ENCODE measurements around the gene PRPS2. TPM values are rescaled to one million over a fixed set of nuclear protein-coding genes. Genes with fewer than 3 reads are reported as not detected.

The PRPS2 gene
- total RNA-seq, 1 donor from 2014 or later: 1.8 TPM

DNA sequence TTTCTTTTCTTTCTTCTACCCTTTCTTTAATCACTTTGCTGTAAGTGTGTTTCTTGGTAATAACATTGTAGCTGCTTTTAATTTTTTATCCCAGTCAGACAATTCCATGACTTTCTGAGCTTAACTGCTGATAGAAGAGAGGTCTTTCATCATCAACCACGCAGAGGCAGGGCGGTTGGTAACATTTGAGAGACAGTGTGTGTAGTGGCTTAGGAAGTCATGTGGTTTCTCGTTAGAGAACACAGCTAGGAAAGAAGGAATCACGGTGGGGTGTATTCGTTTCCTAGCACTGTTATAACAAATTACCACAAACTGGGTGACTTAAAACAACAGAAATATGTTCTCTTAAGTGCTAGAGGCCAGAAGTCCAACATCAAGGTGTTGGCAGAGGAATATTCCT lies 11.5 kb downstream of the PRPS2 start:
- no peaks in the 10 kb centered on the region for H3K9me3 Mint-ChIP-seq (ENCODE audit: unreplicated experiment)
- H3K27ac Mint-ChIP-seq (ENCODE audit: unreplicated experiment): no peak overlapping the region
- peaks cover 4% of the 10 kb centered on the region for H3K4me1 Mint-ChIP-seq (ENCODE audit: low read depth, unreplicated experiment)
- TF ChIP-seq, protein P1, sequence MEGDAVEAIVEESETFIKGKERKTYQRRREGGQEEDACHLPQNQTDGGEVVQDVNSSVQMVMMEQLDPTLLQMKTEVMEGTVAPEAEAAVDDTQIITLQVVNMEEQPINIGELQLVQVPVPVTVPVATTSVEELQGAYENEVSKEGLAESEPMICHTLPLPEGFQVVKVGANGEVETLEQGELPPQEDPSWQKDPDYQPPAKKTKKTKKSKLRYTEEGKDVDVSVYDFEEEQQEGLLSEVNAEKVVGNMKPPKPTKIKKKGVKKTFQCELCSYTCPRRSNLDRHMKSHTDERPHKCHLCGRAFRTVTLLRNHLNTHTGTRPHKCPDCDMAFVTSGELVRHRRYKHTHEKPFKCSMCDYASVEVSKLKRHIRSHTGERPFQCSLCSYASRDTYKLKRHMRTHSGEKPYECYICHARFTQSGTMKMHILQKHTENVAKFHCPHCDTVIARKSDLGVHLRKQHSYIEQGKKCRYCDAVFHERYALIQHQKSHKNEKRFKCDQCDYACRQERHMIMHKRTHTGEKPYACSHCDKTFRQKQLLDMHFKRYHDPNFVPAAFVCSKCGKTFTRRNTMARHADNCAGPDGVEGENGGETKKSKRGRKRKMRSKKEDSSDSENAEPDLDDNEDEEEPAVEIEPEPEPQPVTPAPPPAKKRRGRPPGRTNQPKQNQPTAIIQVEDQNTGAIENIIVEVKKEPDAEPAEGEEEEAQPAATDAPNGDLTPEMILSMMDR (IDR thresholded peaks at IDR 0.05; ENCODE audit: partially characterized antibody, unreplicated experiment): no peak
- peaks cover 1% of the 10 kb centered on the region for H3K27me3 Mint-ChIP-seq (ENCODE audit: unreplicated experiment)
- H3K36me3 Mint-ChIP-seq (ENCODE audit: unreplicated experiment): no peaks in the 10 kb centered on the region
- DNase-seq: no peak
- no peak overlapping the region for H3K4me3 Mint-ChIP-seq (ENCODE audit: unreplicated experiment)

DNA sequence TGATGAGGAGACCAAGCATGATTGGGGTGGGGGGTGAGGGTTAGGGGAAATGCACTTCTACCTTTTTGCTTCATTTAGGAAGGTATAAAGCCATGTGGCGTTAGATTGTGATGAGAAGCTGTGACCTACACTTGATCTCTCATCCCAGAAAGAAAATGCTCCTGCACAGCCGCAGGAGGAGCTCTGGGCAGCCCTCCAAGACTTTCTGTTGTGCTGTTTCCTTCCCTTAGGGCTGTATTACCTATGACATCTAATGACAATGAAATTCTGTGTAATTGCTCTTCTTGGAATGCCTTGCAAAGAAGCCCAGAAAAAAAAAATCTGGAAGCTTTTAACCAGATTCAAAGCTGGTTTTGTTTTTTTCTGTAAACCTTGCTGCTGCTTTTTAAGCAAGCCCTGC lies 13.4 kb downstream of the PRPS2 start:
- Mint-ChIP-seq H3K4me3 (ENCODE audit: unreplicated experiment) (no peak overlapping the region), H3K4me1 (ENCODE audit: low read depth, unreplicated experiment) (no peaks in the 10 kb centered on the region), H3K27me3 (ENCODE audit: unreplicated experiment) (no peaks in the 10 kb centered on the region), H3K36me3 (ENCODE audit: unreplicated experiment) (no peaks in the 10 kb centered on the region), H3K27ac (ENCODE audit: unreplicated experiment) (no peak overlapping the region), H3K9me3 (ENCODE audit: unreplicated experiment) (no peaks in the 10 kb centered on the region)
- TF ChIP-seq, protein P1 (IDR thresholded peaks at IDR 0.05; ENCODE audit: partially characterized antibody, unreplicated experiment): no peak
- DNase-seq: no peak

DNA sequence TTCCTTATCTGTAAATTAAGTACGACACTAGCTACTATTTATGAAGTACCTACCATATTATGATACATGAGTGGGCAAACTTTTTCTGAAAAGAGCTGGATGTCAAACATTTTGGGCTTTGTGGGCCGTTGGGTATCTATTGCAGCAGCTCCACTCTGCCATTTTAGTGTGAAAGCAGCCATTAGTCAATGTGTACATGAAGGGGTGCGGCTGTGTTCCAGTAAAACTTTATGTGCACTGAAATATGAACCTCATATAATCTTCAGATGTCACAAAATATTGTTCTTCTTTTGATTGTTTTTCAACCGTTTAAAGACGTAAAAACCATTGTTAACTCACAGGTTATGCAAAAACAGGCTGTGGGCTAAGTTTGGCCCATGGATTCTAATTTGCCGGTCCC lies 14.1 kb downstream of the PRPS2 start:
- H3K9me3 Mint-ChIP-seq (ENCODE audit: unreplicated experiment): no peaks in the 10 kb centered on the region

DNA sequence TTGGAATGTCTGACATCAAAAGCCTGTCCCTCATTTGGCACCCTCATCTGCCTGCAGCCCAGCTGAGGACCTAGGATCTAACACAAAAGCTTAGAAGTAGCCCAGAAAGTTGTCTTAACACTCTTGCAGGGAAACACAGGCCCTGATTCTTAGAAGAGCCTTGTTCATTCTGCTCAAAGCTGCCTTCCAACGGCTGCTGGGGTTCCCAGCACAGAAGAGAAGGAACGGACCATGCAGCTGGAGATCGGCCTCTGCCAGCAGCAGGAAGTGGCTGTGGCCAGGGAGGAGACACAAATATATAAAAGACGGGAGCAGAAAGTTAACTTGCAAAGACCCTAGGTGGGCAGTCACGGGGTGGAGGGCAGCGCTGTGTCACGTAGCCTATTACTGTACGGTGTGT lies 20.4 kb downstream of the PRPS2 start:
- Mint-ChIP-seq H3K9me3 (ENCODE audit: unreplicated experiment) (no peaks in the 10 kb centered on the region), H3K4me1 (ENCODE audit: low read depth, unreplicated experiment) (no peaks in the 10 kb centered on the region), H3K4me3 (ENCODE audit: unreplicated experiment) (no peak overlapping the region), H3K27me3 (ENCODE audit: unreplicated experiment) (no peaks in the 10 kb centered on the region), H3K36me3 (ENCODE audit: unreplicated experiment) (no peaks in the 10 kb centered on the region), H3K27ac (ENCODE audit: unreplicated experiment) (no peak overlapping the region)
- TF ChIP-seq, protein P1 (IDR thresholded peaks at IDR 0.05; ENCODE audit: partially characterized antibody, unreplicated experiment): no peak
- DNase-seq: no peak

More for the DNA sequence above, 14.1 kb downstream of the PRPS2 start:
- Mint-ChIP-seq H3K4me3 (ENCODE audit: unreplicated experiment) (no peak overlapping the region), H3K36me3 (ENCODE audit: unreplicated experiment) (no peaks in the 10 kb centered on the region), H3K27me3 (ENCODE audit: unreplicated experiment) (no peaks in the 10 kb centered on the region), H3K27ac (ENCODE audit: unreplicated experiment) (no peak overlapping the region), H3K4me1 (ENCODE audit: low read depth, unreplicated experiment) (no peaks in the 10 kb centered on the region)
- DNase-seq: no peak
- TF ChIP-seq, protein P1 (IDR thresholded peaks at IDR 0.05; ENCODE audit: partially characterized antibody, unreplicated experiment): no peak

DNA sequence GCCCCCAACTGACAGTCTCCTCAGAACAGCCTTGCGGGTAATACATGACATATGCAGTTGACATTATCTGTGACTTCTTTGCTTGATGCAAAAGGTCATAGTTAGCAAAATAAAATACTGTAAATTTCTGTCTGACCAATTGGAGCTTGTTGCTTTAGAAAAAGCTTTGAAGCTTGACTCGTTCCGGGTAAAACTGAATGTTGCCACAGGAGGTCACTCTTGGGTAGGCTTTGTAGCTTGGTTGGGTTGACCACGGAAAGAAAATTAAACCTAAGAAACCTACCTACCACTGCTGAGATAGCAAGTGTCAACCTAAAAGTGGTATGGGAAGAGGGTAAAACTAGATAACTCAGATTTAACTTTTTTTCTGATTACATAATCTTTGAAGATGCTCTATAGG lies 23.2 kb downstream of the PRPS2 start:
- Mint-ChIP-seq H3K27me3 (ENCODE audit: unreplicated experiment) (no peaks in the 10 kb centered on the region), H3K36me3 (ENCODE audit: unreplicated experiment) (no peaks in the 10 kb centered on the region), H3K9me3 (ENCODE audit: unreplicated experiment) (no peaks in the 10 kb centered on the region), H3K4me3 (ENCODE audit: unreplicated experiment) (no peak overlapping the region), H3K4me1 (ENCODE audit: low read depth, unreplicated experiment) (no peaks in the 10 kb centered on the region), H3K27ac (ENCODE audit: unreplicated experiment) (no peak overlapping the region)
- DNase-seq: peak; percentile 43
- TF ChIP-seq, protein P1 (IDR thresholded peaks at IDR 0.05; ENCODE audit: partially characterized antibody, unreplicated experiment): peak; percentile 22

All from glutamatergic neuron (in vitro differentiated cells).